Measurements from ENCODE around the gene CHST2.

- TF ChIP-seq CEBPB (IDR thresholded peaks at IDR 0.05; ENCODE audit: low read depth) = no peak
- TF ChIP-seq SIN3A (IDR thresholded peaks at IDR 0.05; ENCODE audit: low read depth) = no peak
- TF ChIP-seq CTCF (IDR thresholded peaks at IDR 0.05 in 2 of 3, conservative IDR thresholded peaks at IDR 0.05 in 1 of 3; ENCODE audit: borderline replicate concordance in 1 of 3, insufficient read depth in 1 of 3, low read depth in 2 of 3, low read length in 2 of 3) = no peak
- no peak for TF ChIP-seq POLR2AphosphoS5 (IDR thresholded peaks at IDR 0.05; ENCODE audit: low read depth, low read length)
- no peak for TF ChIP-seq JUND (IDR thresholded peaks at IDR 0.05)
- no peak for TF ChIP-seq ZNF274 (IDR thresholded peaks at IDR 0.05; ENCODE audit: low read depth, low read length)
- no peak for TF ChIP-seq SP1 (IDR thresholded peaks at IDR 0.05; ENCODE audit: low read depth)
- no peak for TF ChIP-seq POLR2A (IDR thresholded peaks at IDR 0.05; ENCODE audit: borderline replicate concordance, extremely low read depth, insufficient read depth, insufficient read length)
- no peak for TF ChIP-seq EZH2phosphoT487 (IDR thresholded peaks at IDR 0.05; ENCODE audit: borderline replicate concordance)
- TF ChIP-seq ATF3 (IDR thresholded peaks at IDR 0.05) = no peak
- TF ChIP-seq ELF1 (IDR thresholded peaks at IDR 0.05; ENCODE audit: borderline replicate concordance, low read depth) = no peak
- no peak for TF ChIP-seq REST (IDR thresholded peaks at IDR 0.05; ENCODE audit: low read depth)
These were observed 21.0 kb downstream of the CHST2 start for GRCh38 chr3:143140550-143140949.
